IMR-90 (cell line): ENCODE data around the gene RMC1. TPM values are rescaled to one million over a fixed set of nuclear protein-coding genes. Genes with fewer than 3 reads are reported as not detected.

Source experiments
- ATAC-seq: fragments of 200-7000 bp; cut with Tn5 transposase; 2 replicates; pipeline ENCODE4 v1.9.1; 2020; ENCODE audit warnings: low read depth, mild to moderate bottlenecking, moderate library complexity
- BruUV-seq: library from RNA; stranded (reverse); fragments of 400-500 nt; replicated peaks from 2 replicates; lab custom pipeline; 2021; lab: Mats Ljungman, UMichigan
- CTCF ChIA-PET: fragments of 300-600 bp; formaldehyde crosslinking; extraction: SDS; loops from one replicate; lab custom pipeline; 2021; ENCODE audit warnings: antibody characterized with exemption; lab: Yijun Ruan, JAX
- POLR2A ChIA-PET: fragments of 300-600 bp; sonication (Branson Sonifier 250); formaldehyde crosslinking; loops from one replicate; lab custom pipeline; 2022; ENCODE audit warnings: antibody characterized with exemption; ENCODE audit not compliant: unreplicated experiment; lab: Charles Lee
- DNase-seq: peaks from one replicate; pipeline ENCODE4 v3.0.0; 2013
- H2AFZ ChIP-seq: replicated peaks from 2 replicates; pipeline ENCODE3; 2013; ENCODE audit warnings: low read length, mild to moderate bottlenecking; ENCODE audit not compliant: poor library complexity
- H2AK5ac ChIP-seq: 2 replicates; pipeline ENCODE4 v1.6.1; 2013; ENCODE audit warnings: low read depth, low read length, inconsistent platforms
- H2AK9ac ChIP-seq: replicated peaks from 2 replicates; pipeline ENCODE3; 2013; ENCODE audit warnings: mild to moderate bottlenecking, low read depth, low read length, moderate library complexity; ENCODE audit not compliant: poor library complexity
- H2BK120ac ChIP-seq: 2 replicates; pipeline ENCODE4 v1.6.1; 2013; ENCODE audit warnings: low read depth, low read length, inconsistent platforms
- H2BK15ac ChIP-seq: 3 replicates; pipeline ENCODE4 v1.6.1; 2013; ENCODE audit warnings: low read depth, low read length, inconsistent platforms
- H2BK20ac ChIP-seq: 2 replicates; pipeline ENCODE4 v1.6.1; 2013; ENCODE audit warnings: low read depth, mild to moderate bottlenecking, inconsistent platforms, low read length, moderate library complexity
- H2BK5ac ChIP-seq: 2 replicates; pipeline ENCODE4 v1.6.1; 2013; ENCODE audit warnings: mild to moderate bottlenecking, low read depth, low read length, inconsistent platforms; ENCODE audit not compliant: poor library complexity, severe bottlenecking
- H3K14ac ChIP-seq: replicated peaks from 2 replicates; pipeline ENCODE4 v1.6.1; 2013; ENCODE audit warnings: low read depth, low read length, inconsistent platforms
- H3K18ac ChIP-seq: 2 replicates; pipeline ENCODE4 v1.6.1; 2013; ENCODE audit warnings: low read depth, low read length, control low read depth
- H3K23ac ChIP-seq: 2 replicates; pipeline ENCODE4 v1.6.1; 2013; ENCODE audit warnings: low read depth, low read length, inconsistent platforms
- H3K27ac ChIP-seq: 2 replicates; pipeline ENCODE4 v1.5.1; 2013; ENCODE audit warnings: mild to moderate bottlenecking, control low read depth, low read length; ENCODE audit not compliant: insufficient read depth
- H3K27me3 ChIP-seq: 2 replicates; pipeline ENCODE4 v1.6.1; 2013; ENCODE audit warnings: low read length; ENCODE audit not compliant: control insufficient read depth, insufficient read depth
- H3K36me3 ChIP-seq: 2 replicates; pipeline ENCODE4 v1.6.1; 2013; ENCODE audit warnings: low read length, mixed read lengths; ENCODE audit not compliant: control insufficient read depth, insufficient read depth
- H3K4ac ChIP-seq: 2 replicates; pipeline ENCODE4 v1.6.1; 2013; ENCODE audit warnings: low read depth, low read length, inconsistent platforms
- H3K4me1 ChIP-seq: 2 replicates; pipeline ENCODE4 v1.6.1; 2013; ENCODE audit warnings: low read length, mixed read lengths; ENCODE audit not compliant: control insufficient read depth, insufficient read depth
- H3K4me2 ChIP-seq: 2 replicates; pipeline ENCODE4 v1.6.1; 2013; ENCODE audit warnings: low read depth, mild to moderate bottlenecking, control low read depth, low read length, moderate library complexity
- H3K4me3 ChIP-seq: 2 replicates; pipeline ENCODE4 v1.5.1; 2013; ENCODE audit warnings: low read depth, mild to moderate bottlenecking, control low read depth, low read length, moderate library complexity; ENCODE audit not compliant: insufficient read depth
- H3K56ac ChIP-seq: 2 replicates; pipeline ENCODE4 v1.6.1; 2013; ENCODE audit warnings: low read length, inconsistent platforms; ENCODE audit not compliant: insufficient read depth; ENCODE audit errors: extremely low read depth
- H3K79me1 ChIP-seq, 2 experiments: 2 replicates each; pipeline ENCODE4 v1.6.1; 2013; ENCODE audit warnings: low read length in 2 of 2, inconsistent platforms in 1 of 2, low read depth in 1 of 2
- H3K9ac ChIP-seq: 2 replicates; pipeline ENCODE4 v1.6.1; 2013; ENCODE audit warnings: low read depth, low read length, control low read depth
- H3K9me1 ChIP-seq: 2 replicates; pipeline ENCODE4 v1.6.1; 2013; ENCODE audit warnings: low read length, inconsistent platforms; ENCODE audit not compliant: insufficient read depth
- H3K9me3 ChIP-seq: 2 replicates; pipeline ENCODE4 v1.6.1; 2013; ENCODE audit warnings: low read length; ENCODE audit not compliant: control insufficient read depth, insufficient read depth
- H4K20me1 ChIP-seq: 2 replicates; pipeline ENCODE4 v1.6.1; 2013; ENCODE audit warnings: low read length, inconsistent platforms; ENCODE audit not compliant: insufficient read depth
- H4K5ac ChIP-seq: 2 replicates; pipeline ENCODE4 v1.6.1; 2013; ENCODE audit warnings: mild to moderate bottlenecking, low read depth, low read length, control low read depth
- H4K8ac ChIP-seq, 2 experiments: 2 replicates each; pipeline ENCODE4 v1.6.1; 2013; ENCODE audit warnings: low read depth in 2 of 2, low read length in 2 of 2, control low read depth in 1 of 2, inconsistent platforms in 1 of 2
- H4K91ac ChIP-seq: 2 replicates; pipeline ENCODE4 v1.6.1; 2013; ENCODE audit warnings: low read depth, low read length, inconsistent platforms; ENCODE audit not compliant: insufficient read depth
- FOS ChIP-seq: fragments of 150-350 bp; IDR thresholded peaks from 2 replicates; pipeline ENCODE4 v1.6.1; 2016; ENCODE audit warnings: low read depth, low read length
- NFE2L2 ChIP-seq: fragments of 150-350 bp; IDR thresholded peaks from 2 replicates; pipeline ENCODE4 v1.6.1; 2016; ENCODE audit warnings: low read depth, mild to moderate bottlenecking, low read length
- WGBS, 2 experiments: methylation state at CpG; one replicate each; pipeline versions ENCODE4 v1.1.5 to v1.1.7; 2013; ENCODE audit warnings: missing lambda C conversion rate in 2 of 2; ENCODE audit not compliant: insufficient read length in 1 of 2; ENCODE audit errors: extremely low coverage in 2 of 2; 5-methylcytosine and 5-hydroxymethylcytosine counted together
- dilution Hi-C: fragments of 300-500 bp; cut with HindIII; formaldehyde crosslinking; loops from one replicate; pipeline ENCODE4 v1.14.3; 2018; ENCODE audit warnings: low sequenced_read_pairs; ENCODE audit not compliant: unreplicated experiment
- in situ Hi-C: fragments of 300-500 bp; cut with MboI; formaldehyde crosslinking; loops from 3 replicates; pipeline ENCODE4 v1.14.3; 2019; ENCODE audit warnings: low sequenced_read_pairs, inconsistent platforms, mixed read lengths
- intact Hi-C: fragments of 100-400 bp; cut with micrococcal nuclease; formaldehyde crosslinking; loops from 2 replicates; pipeline ENCODE4 v1.10.0; 2022
- polyA plus RNA-seq, 3 experiments: library from polyadenylated mRNA; depleted of rRNA; stranded (reverse); fragments of >200 nt; gene quantifications; 2 replicates each; pipeline ENCODE4 v1.2.3, GENCODE V29; 2012; ENCODE audit warnings: low replicate concordance in 1 of 3
- total RNA-seq: library from RNA; depleted of rRNA; stranded (reverse); fragments of >200 nt; gene quantifications from 2 replicates; pipeline ENCODE4 v1.2.3, GENCODE V29; 2012

The RMC1 gene
- total and polyA plus RNA-seq, 2 of the 4 experiments (the other 2 are of a cell fraction): 14.2 to 18.0 TPM

- BruUV-seq: no TSS peak
- H3K4me2 ChIP-seq: no peak overlapping the region
- no peak overlapping the region for H3K4ac ChIP-seq
- no peak for DNase-seq
- no peak for ATAC-seq
- H4K20me1 ChIP-seq: no peaks in the 10 kb centered on the region
- peaks cover 8% of the 10 kb centered on the region for H3K9me1 ChIP-seq
- ChIA-PET CTCF (interaction anchor here (0.7 to 1.1 kb wide), 5 partner anchors 10 to 83 kb away, joined by 3 to 6 read pairs (median 3); no protein-coding TSS in a partner anchor), POLR2A (no interaction called here)
- H2AFZ ChIP-seq: no peak overlapping the region
- no peak overlapping the region for H4K5ac ChIP-seq
- no peak overlapping the region for H2BK15ac ChIP-seq
- H3K9ac ChIP-seq: no peak overlapping the region
- no peak overlapping the region for H4K8ac ChIP-seq
- H3K56ac ChIP-seq: no peak overlapping the region
- H4K91ac ChIP-seq: no peak overlapping the region
- H2BK120ac ChIP-seq: no peak overlapping the region
- WGBS, 2 experiments: no CpG with 5 or more reads among the region's 2 CpGs
- in situ Hi-C loops (no loop called here), dilution Hi-C loops (no loop called here), intact Hi-C loops (loop anchor here (5.0 kb wide), 1 partner anchor 204 kb away; no protein-coding TSS in a partner anchor)
- H3K9me3 ChIP-seq: no peaks in the 10 kb centered on the region
- no peak overlapping the region for H3K23ac ChIP-seq
- peaks cover 0 to 6% of the 10 kb centered on the region in 2 experiments; a peak in 1 of 4 replicates for H3K79me1 ChIP-seq
- H2BK5ac ChIP-seq: no peak overlapping the region
- H3K27ac ChIP-seq: no peak overlapping the region
- H3K18ac ChIP-seq: no peak overlapping the region
- no peak overlapping the region for H3K14ac ChIP-seq
- H3K4me3 ChIP-seq: no peak overlapping the region
- TF ChIP-seq FOS (no peak), NFE2L2 (no peak)
- no peaks in the 10 kb centered on the region for H3K36me3 ChIP-seq
- H2AK5ac ChIP-seq: no peak overlapping the region
- H2AK9ac ChIP-seq: no peak overlapping the region
- no peak overlapping the region for H2BK20ac ChIP-seq
- peaks cover 8% of the 10 kb centered on the region for H3K4me1 ChIP-seq
- H3K27me3 ChIP-seq: no peaks in the 10 kb centered on the region
These were observed 5.2 kb upstream of the RMC1 start for GRCh38 chr18:23498117-23498516.
